NB4 (cell line): ENCODE measurements around the gene C1QL2.

Experiments used
- DNase-seq: peaks from one replicate; pipeline ENCODE4 v3.0.0; 2010; ENCODE audit warnings: low read depth
- H3K4me3 ChIP-seq: one replicate; pipeline ENCODE4 v1.5.1; 2011; ENCODE audit warnings: mild to moderate bottlenecking, low read depth, low read length, moderate library complexity
- MYC ChIP-seq: IDR thresholded peaks from 2 replicates; pipeline ENCODE4 v1.6.1; 2011; ENCODE audit warnings: low read depth, low read length
- POLR2A ChIP-seq: IDR thresholded peaks from 2 replicates; pipeline ENCODE4 v1.6.1; 2011; ENCODE audit warnings: mild to moderate bottlenecking; ENCODE audit not compliant: insufficient read length; ENCODE audit errors: extremely low read depth
- TF ChIP-seq, protein P1 (sequence below): IDR thresholded peaks from one replicate; pipeline ENCODE4 v1.5.1; 2012; ENCODE audit warnings: low read depth, low read length
- TF ChIP-seq, protein P2 (sequence below): IDR thresholded peaks from 2 replicates; pipeline ENCODE4 v1.6.1; 2011; ENCODE audit warnings: low read depth, low read length

The C1QL2 gene

DNA sequence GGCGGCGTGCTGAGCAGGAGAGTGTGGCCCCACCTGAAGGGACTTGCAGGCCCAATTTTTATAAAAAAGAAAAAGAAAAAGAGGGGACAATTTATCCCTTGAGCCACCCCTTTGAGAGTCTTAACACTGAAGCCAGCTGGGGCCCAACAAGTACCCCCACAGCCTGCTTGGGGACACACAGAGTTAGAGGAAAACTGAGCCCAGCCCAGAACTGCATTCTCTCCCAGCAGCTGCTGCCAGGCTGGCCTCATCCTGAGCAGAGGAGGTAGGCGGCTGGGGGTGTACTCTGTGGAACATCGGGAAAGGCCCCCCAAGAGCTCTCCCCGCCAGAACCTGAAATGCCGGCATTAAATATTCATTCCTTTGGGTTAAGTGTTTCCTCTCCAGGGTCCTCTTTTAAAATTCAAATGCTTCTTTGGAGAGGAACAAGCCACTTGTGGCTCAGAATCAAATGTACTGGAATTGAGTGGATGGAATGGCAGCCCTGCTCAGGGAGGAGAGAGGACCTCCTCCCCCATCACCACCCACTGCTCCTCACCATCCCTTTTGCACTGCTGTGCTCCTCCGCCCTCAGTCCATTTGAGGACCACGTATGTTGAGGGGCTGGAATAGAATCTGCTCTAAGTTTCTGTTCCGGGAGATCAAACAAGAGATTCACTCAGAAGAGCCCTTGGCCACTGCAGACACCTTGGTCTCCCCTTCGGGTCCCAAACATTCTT is 45.6 kb downstream of the C1QL2 start:
- DNase-seq = no peak

DNA sequence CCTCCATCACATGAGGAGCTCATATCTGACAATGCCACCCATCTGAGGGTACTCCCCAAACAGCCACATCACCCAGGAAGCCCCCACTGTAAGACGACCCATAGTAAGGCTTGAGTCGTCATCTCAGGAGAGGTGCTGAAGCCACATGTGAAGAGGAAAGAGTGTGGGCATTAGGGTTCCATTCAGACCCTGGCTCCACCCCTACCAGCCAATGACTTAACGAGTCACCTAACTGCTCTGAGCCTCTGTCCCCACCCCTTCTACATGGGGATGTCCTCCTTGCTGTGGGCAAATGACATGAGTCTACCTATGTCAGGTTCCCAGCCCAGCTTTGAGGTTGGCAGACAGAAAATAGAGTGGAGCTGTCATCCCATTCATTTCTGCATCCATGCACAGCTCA is 46.3 kb downstream of the C1QL2 start:
- H3K4me3 ChIP-seq = no peak overlapping the region
- DNase-seq = no peak
- TF ChIP-seq MYC (no peak), POLR2A (no peak)
- TF ChIP-seq, protein P1, sequence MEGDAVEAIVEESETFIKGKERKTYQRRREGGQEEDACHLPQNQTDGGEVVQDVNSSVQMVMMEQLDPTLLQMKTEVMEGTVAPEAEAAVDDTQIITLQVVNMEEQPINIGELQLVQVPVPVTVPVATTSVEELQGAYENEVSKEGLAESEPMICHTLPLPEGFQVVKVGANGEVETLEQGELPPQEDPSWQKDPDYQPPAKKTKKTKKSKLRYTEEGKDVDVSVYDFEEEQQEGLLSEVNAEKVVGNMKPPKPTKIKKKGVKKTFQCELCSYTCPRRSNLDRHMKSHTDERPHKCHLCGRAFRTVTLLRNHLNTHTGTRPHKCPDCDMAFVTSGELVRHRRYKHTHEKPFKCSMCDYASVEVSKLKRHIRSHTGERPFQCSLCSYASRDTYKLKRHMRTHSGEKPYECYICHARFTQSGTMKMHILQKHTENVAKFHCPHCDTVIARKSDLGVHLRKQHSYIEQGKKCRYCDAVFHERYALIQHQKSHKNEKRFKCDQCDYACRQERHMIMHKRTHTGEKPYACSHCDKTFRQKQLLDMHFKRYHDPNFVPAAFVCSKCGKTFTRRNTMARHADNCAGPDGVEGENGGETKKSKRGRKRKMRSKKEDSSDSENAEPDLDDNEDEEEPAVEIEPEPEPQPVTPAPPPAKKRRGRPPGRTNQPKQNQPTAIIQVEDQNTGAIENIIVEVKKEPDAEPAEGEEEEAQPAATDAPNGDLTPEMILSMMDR = no peak
- TF ChIP-seq, protein P2, sequence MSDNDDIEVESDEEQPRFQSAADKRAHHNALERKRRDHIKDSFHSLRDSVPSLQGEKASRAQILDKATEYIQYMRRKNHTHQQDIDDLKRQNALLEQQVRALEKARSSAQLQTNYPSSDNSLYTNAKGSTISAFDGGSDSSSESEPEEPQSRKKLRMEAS = no peak

More for the DNA sequence above, 45.6 kb downstream of the C1QL2 start:
- TF ChIP-seq POLR2A (no peak), MYC (no peak)
- TF ChIP-seq, protein P1 = no peak
- TF ChIP-seq, protein P2 = no peak
- no peak overlapping the region for H3K4me3 ChIP-seq

DNA sequence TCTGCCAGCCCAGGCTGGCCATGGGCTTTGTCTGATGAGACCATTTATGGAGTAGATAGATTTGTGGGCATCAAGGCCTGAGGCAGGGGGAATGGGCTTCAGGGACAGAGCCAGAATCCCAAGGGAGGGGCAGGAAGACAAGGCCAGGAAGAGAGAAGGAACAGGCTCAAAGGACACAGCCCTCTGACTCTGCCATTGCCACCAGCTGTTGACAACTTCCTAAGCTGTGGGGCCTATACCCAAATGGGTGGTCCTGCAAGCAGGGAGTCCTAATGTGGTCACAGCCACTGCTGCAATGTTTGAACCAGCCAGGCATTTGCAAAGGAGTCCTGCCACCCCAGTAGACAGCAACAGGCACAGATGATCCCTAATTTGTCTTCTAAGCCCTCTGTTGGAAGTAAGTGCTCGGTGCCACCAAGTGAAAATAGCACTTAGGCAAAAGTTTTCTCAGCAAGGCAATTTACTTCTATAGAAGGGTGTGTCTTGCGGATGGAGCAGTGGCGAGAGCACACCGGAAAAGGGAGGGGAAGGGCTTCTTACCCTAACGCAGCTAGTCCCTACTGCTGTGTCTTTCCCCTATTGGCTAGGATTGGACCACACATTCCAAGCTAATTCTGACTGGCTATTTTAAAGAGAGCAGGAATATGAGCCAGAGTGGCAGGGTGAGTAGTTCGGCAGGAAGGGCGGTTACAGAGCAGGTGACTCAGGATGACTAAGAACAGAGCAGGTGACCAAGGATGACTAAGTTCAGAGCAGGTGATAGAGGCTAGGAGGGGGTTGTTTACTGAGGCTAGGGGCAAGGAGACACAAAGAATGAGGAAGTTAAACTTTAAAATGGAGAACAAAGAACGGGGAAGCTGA is 47.2 kb downstream of the C1QL2 start:
- DNase-seq = no peak
- no peak overlapping the region for H3K4me3 ChIP-seq
- TF ChIP-seq POLR2A (no peak), MYC (no peak)
- TF ChIP-seq, protein P2 = no peak
- TF ChIP-seq, protein P1 = no peak

DNA sequence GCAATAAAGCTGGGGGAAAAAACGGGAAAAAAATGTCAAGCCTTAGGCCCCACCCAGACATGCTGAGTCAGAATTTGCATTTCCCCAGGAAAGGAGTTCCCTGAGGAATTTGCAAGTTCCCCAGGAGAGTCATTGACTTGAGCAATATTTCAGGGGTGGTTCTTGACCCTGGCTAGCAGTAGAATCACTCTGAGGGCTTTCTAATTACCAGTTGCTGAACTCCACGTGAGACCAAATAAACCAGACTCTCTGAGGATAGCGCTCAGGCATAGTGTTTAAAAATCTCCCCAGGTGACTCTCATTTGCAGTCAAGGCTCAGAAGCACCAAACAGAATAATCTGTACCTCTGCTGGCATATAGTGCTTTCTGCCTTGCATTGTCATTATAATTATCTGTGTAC is 48.7 kb downstream of the C1QL2 start:
- DNase-seq = no peak
- TF ChIP-seq POLR2A (no peak), MYC (no peak)
- TF ChIP-seq, protein P2 = no peak
- TF ChIP-seq, protein P1 = no peak
- no peak overlapping the region for H3K4me3 ChIP-seq

DNA sequence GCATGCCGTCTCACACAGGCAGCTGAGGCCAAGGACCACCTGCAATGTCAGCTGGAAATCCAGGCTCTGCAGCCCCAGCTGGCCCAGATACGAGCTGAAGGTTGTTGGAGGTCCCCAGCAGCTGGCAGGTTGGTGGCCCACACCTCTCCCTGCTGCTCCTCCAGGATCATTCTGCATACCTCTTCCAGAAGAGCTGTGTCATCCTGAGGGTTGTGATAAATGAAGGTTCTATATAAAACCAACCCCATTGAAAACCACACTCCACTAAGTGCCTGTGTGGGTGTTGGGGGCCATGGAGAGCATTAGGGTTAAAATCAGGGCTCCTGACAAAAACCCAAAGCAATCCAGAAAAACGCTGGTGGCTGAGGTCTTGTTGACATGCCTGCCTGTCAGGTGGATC is 50.4 kb downstream of the C1QL2 start:
- H3K4me3 ChIP-seq = no peak overlapping the region
- DNase-seq = no peak
- TF ChIP-seq MYC (no peak), POLR2A (no peak)
- TF ChIP-seq, protein P1 = no peak
